Vagina (tissue), 2 donors: ENCODE results near the gene C1GALT1C1L.

ENCODE experiments used
- CTCF ChIP-seq, 3 experiments: fragments of 450-650 bp in 2 of 3; fragments of 200-600 bp in 1 of 3; sonication (generic) in 1 of 3; IDR thresholded peaks; one replicate each; pipeline ENCODE4 v1.5.1; 2017 to 2019; ENCODE audit warnings: antibody characterized with exemption in 3 of 3, mild to moderate bottlenecking in 2 of 3, moderate library complexity in 2 of 3
- POLR2AphosphoS5 ChIP-seq, 2 donors: sonication (generic); formaldehyde crosslinking; IDR thresholded peaks; one replicate each; pipeline ENCODE4 v1.9.0; 2017; ENCODE audit warnings: antibody characterized with exemption in 2 of 2, mild to moderate bottlenecking in 2 of 2, low read depth in 1 of 2; ENCODE audit not compliant: insufficient read depth in 1 of 2

GRCh38 chr2:43707255-43708015 lies 31.2 kb upstream of the C1GALT1C1L start:
- TF ChIP-seq CTCF (IDR thresholded peaks at IDR 0.05) (no peak), POLR2AphosphoS5 (IDR thresholded peaks at IDR 0.05; ENCODE audit: insufficient read depth in 1 of 2, low read depth in 1 of 2) (peak in 1 of 2 donors; percentile 32)
